B cell (primary cell): ENCODE results near the gene GCN1. TPM values are rescaled to one million over a fixed set of nuclear protein-coding genes. Genes with fewer than 3 reads are reported as not detected.

Experiments
- ATAC-seq: fragments of 200-7000 bp; cut with Tn5 transposase; one replicate; pipeline ENCODE4 v1.10.0; 2021; ENCODE audit warnings: low read depth, mild to moderate bottlenecking, moderate number of reproducible peaks, moderate library complexity
- CTCF ChIA-PET: fragments of 350-600 bp; sonication (Branson Sonifier 250); formaldehyde crosslinking; loops from one replicate; lab custom pipeline; 2021; ENCODE audit warnings: antibody characterized with exemption, inconsistent platforms; lab: Charles Lee
- POLR2A ChIA-PET: fragments of 350-600 bp; sonication (Branson Sonifier 250); formaldehyde crosslinking; loops from one replicate; lab custom pipeline; 2021; ENCODE audit warnings: antibody characterized with exemption; lab: Charles Lee
- DNase-seq: peaks from one replicate; pipeline ENCODE4 v3.0.0; 2013
- H2AFZ ChIP-seq: 2 replicates; pipeline ENCODE4 v1.6.1; 2012; ENCODE audit warnings: mild to moderate bottlenecking, low read depth, low read length; ENCODE audit not compliant: insufficient read depth, poor library complexity, severe bottlenecking
- H3K27ac ChIP-seq, 2 donors: 1 replicate in 1 of 2; 2 replicates in 1 of 2; pipeline ENCODE4 v1.5.1; 2012 to 2013; ENCODE audit warnings: low read length in 2 of 2, mild to moderate bottlenecking in 2 of 2, moderate library complexity in 1 of 2
- H3K27me3 ChIP-seq, 4 experiments: fragments of 200-600 bp in 1 of 4; sonication (generic) in 1 of 4; replicated peaks in 1 of 4; 1 replicate in 2 of 4; 2 replicates in 2 of 4; pipeline versions ENCODE4 v1.6.1 to v1.7.0; 2013 to 2016; ENCODE audit warnings: low read length in 3 of 4, mild to moderate bottlenecking in 2 of 4, mixed read lengths in 1 of 4, moderate library complexity in 1 of 4; ENCODE audit not compliant: insufficient read depth in 4 of 4, control insufficient read depth in 3 of 4; ENCODE audit errors: control extremely low read depth in 1 of 4
- H3K36me3 ChIP-seq, 2 experiments: replicated peaks in 1 of 2; 1 replicate in 1 of 2; 2 replicates in 1 of 2; pipeline versions ENCODE4 v1.6.1 to v1.7.1; 2013; ENCODE audit warnings: low read length in 1 of 2; ENCODE audit not compliant: insufficient read depth in 2 of 2, control insufficient read depth in 1 of 2; ENCODE audit errors: control extremely low read depth in 1 of 2, extremely low read depth in 1 of 2
- H3K4me1 ChIP-seq, 2 donors: fragments of 200-600 bp in 1 of 2; sonication (generic) in 1 of 2; 1 replicate in 1 of 2; 2 replicates in 1 of 2; pipeline versions ENCODE4 v1.5.1 to v1.6.1; 2013 to 2017; ENCODE audit warnings: low read length in 2 of 2; ENCODE audit not compliant: control insufficient read depth in 2 of 2, insufficient read depth in 2 of 2
- H3K4me2 ChIP-seq: replicated peaks from 2 replicates; pipeline ENCODE3; 2012; ENCODE audit warnings: mild to moderate bottlenecking, low read depth, low read length; ENCODE audit not compliant: poor library complexity, severe bottlenecking
- H3K4me3 ChIP-seq, 5 experiments: fragments of 200-600 bp in 1 of 5; sonication (generic) in 1 of 5; 1 replicate in 3 of 5; 2 replicates in 2 of 5; pipeline versions ENCODE4 v1.5.1 to v1.7.0; 2011 to 2016; ENCODE audit warnings: low read length in 4 of 5, mild to moderate bottlenecking in 4 of 5, low read depth in 2 of 5, control low read depth in 1 of 5, moderate library complexity in 1 of 5; ENCODE audit not compliant: insufficient read depth in 1 of 5; ENCODE audit errors: control extremely low read depth in 1 of 5, extremely low read depth in 1 of 5
- H3K79me2 ChIP-seq: fragments of 200-600 bp; sonication (generic); one replicate; pipeline ENCODE4 v1.6.0; 2016; ENCODE audit warnings: low read length; ENCODE audit not compliant: control insufficient read depth, insufficient read depth
- H3K9ac ChIP-seq: fragments of 200-600 bp; sonication (generic); 2 replicates; pipeline ENCODE4 v1.6.1; 2017; ENCODE audit warnings: mild to moderate bottlenecking, low read length, moderate library complexity
- H3K9me3 ChIP-seq, 3 donors: one replicate each; pipeline versions ENCODE4 v1.6.1 to v1.7.1; 2013; ENCODE audit warnings: low read length in 2 of 3; ENCODE audit not compliant: control insufficient read depth in 2 of 3, insufficient read depth in 1 of 3; ENCODE audit errors: control extremely low read depth in 1 of 3
- H4K20me1 ChIP-seq: 2 replicates; pipeline ENCODE4 v1.6.0; 2012; ENCODE audit warnings: mild to moderate bottlenecking, low read length; ENCODE audit not compliant: insufficient read depth, control insufficient read depth, poor library complexity, severe bottlenecking
- H3K27ac Mint-ChIP-seq: one replicate; pipeline ENCODE4 v1.8.0; 2021; ENCODE audit warnings: mixed read lengths
- H3K27me3 Mint-ChIP-seq: one replicate; pipeline ENCODE4 v1.8.0; 2021; ENCODE audit warnings: mixed read lengths
- H3K4me1 Mint-ChIP-seq: one replicate; pipeline ENCODE4 v1.8.0; 2021; ENCODE audit warnings: mixed read lengths
- H3K4me3 Mint-ChIP-seq: one replicate; pipeline ENCODE4 v1.8.0; 2021; ENCODE audit warnings: mixed read lengths
- H3K9me3 Mint-ChIP-seq: one replicate; pipeline ENCODE4 v1.8.0; 2022; ENCODE audit warnings: mixed read lengths; ENCODE audit not compliant: insufficient read depth
- EZH2 ChIP-seq: IDR thresholded peaks from 2 replicates; pipeline ENCODE4 v1.6.1; 2012; ENCODE audit warnings: borderline replicate concordance, low read depth, mild to moderate bottlenecking, moderate library complexity, low read length; ENCODE audit not compliant: insufficient read depth, poor library complexity, severe bottlenecking
- WGBS: methylation state at CpG from one replicate; pipeline ENCODE4 v1.1.5; 2013; ENCODE audit warnings: missing lambda C conversion rate; ENCODE audit not compliant: insufficient coverage; 5-methylcytosine and 5-hydroxymethylcytosine counted together
- intact Hi-C: fragments of 100-400 bp; cut with micrococcal nuclease; formaldehyde crosslinking; loops from one replicate; pipeline ENCODE4 v1.10.0; 2022
- polyA plus RNA-seq: library from polyadenylated mRNA; depleted of rRNA; stranded (reverse); fragments of >200 nt; gene quantifications from 2 replicates; pipeline ENCODE4 v1.2.3, GENCODE V29; 2012
- total RNA-seq, 2 donors: library from RNA; stranded (reverse); fragments of 120-200 nt in 1 of 2; gene quantifications; 1 replicate in 1 of 2; 2 replicates in 1 of 2; pipeline versions ENCODE4 v1.2.3 to v1.2.4, GENCODE V29; 2013 to 2022
- TF ChIP-seq, protein P1 (sequence below): fragments of 200-600 bp; IDR thresholded peaks from one replicate; pipeline ENCODE4 v1.8.0; 2022; ENCODE audit warnings: antibody characterized with exemption, mild to moderate bottlenecking

GCN1 gene
- total and polyA plus RNA-seq, 2 donors (not counting 1 experiment from before 2014, with no cell fraction given): 41.3 to 127 TPM

GRCh38 chr12:120164293-120164692 lies 30.2 kb downstream of the GCN1 start:
- no peak for TF ChIP-seq EZH2
- TF ChIP-seq, protein P1, sequence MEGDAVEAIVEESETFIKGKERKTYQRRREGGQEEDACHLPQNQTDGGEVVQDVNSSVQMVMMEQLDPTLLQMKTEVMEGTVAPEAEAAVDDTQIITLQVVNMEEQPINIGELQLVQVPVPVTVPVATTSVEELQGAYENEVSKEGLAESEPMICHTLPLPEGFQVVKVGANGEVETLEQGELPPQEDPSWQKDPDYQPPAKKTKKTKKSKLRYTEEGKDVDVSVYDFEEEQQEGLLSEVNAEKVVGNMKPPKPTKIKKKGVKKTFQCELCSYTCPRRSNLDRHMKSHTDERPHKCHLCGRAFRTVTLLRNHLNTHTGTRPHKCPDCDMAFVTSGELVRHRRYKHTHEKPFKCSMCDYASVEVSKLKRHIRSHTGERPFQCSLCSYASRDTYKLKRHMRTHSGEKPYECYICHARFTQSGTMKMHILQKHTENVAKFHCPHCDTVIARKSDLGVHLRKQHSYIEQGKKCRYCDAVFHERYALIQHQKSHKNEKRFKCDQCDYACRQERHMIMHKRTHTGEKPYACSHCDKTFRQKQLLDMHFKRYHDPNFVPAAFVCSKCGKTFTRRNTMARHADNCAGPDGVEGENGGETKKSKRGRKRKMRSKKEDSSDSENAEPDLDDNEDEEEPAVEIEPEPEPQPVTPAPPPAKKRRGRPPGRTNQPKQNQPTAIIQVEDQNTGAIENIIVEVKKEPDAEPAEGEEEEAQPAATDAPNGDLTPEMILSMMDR: no peak
- H3K27me3 Mint-ChIP-seq: no peaks in the 10 kb centered on the region
- Histone ChIP-seq H4K20me1 (no peaks in the 10 kb centered on the region), H3K4me1 (peaks cover 0 to 4% of the 10 kb centered on the region in 2 donors), H3K79me2 (peaks cover 3% of the 10 kb centered on the region), H3K4me3 (no peak overlapping the region), H3K36me3 (peaks cover 11 to 72% of the 10 kb centered on the region in 2 experiments), H3K27me3 (no peaks in the 10 kb centered on the region), H2AFZ (no peak overlapping the region), H3K4me2 (no peak overlapping the region), H3K27ac (no peak overlapping the region), H3K9ac (no peak overlapping the region), H3K9me3 (no peaks in the 10 kb centered on the region)
- no peaks in the 10 kb centered on the region for H3K9me3 Mint-ChIP-seq
- DNase-seq: no peak
- H3K4me1 Mint-ChIP-seq: peaks cover 2% of the 10 kb centered on the region
- H3K4me3 Mint-ChIP-seq: no peak overlapping the region
- intact Hi-C loops: no loop called here
- CTCF ChIA-PET: interaction anchor here (1.2 kb wide), 1 partner anchor 72 kb away, joined by 3 read pairs; no protein-coding TSS in a partner anchor
- no peak for ATAC-seq
- POLR2A ChIA-PET: no interaction called here
- WGBS: 98% methylated on average over 8 of the region's 11 CpGs
- no peak overlapping the region for H3K27ac Mint-ChIP-seq

GRCh38 chr12:120162763-120163162 lies 31.8 kb downstream of the GCN1 start:
- POLR2A ChIA-PET: no interaction called here
- CTCF ChIA-PET: no interaction called here
- Histone ChIP-seq H3K9ac (no peak overlapping the region), H3K27me3 (no peaks in the 10 kb centered on the region), H2AFZ (no peak overlapping the region), H3K4me3 (no peak overlapping the region), H3K79me2 (peaks cover 3% of the 10 kb centered on the region), H3K9me3 (no peaks in the 10 kb centered on the region), H3K27ac (no peak overlapping the region), H3K36me3 (peaks cover 7 to 72% of the 10 kb centered on the region in 2 experiments), H4K20me1 (no peaks in the 10 kb centered on the region), H3K4me1 (peaks cover 0 to 4% of the 10 kb centered on the region in 2 donors), H3K4me2 (no peak overlapping the region)
- no peak overlapping the region for H3K27ac Mint-ChIP-seq
- H3K4me3 Mint-ChIP-seq: no peak overlapping the region
- no peaks in the 10 kb centered on the region for H3K9me3 Mint-ChIP-seq
- 96% methylated on average over 6 of the region's 8 CpGs for WGBS
- no peaks in the 10 kb centered on the region for H3K27me3 Mint-ChIP-seq
- no peak for DNase-seq
- peaks cover 2% of the 10 kb centered on the region for H3K4me1 Mint-ChIP-seq
- intact Hi-C loops: no loop called here
- TF ChIP-seq, protein P1: no peak
- TF ChIP-seq EZH2: no peak
- no peak for ATAC-seq
